HT-29 (cell line): ENCODE data around the gene ST3GAL6. TPM values are rescaled to one million over a fixed set of nuclear protein-coding genes. Genes with fewer than 3 reads are reported as not detected.
A peak's percentile ranks its signal among the peaks of the same experiment; 100 is the strongest.

Source experiments
- DNase-seq: peaks from one replicate; pipeline ENCODE4 v3.0.0-alpha.2; 2015; ENCODE audit warnings: low spot score
- total RNA-seq: library from RNA; depleted of rRNA; stranded (reverse); fragments of >200 nt; shearing (Covaris generic); gene quantifications from 2 replicates; pipeline ENCODE4 v1.2.3, GENCODE V29; 2014

Gene ST3GAL6
- total RNA-seq, 1 experiment from 2014 or later: 0.25 TPM

GRCh38 chr3:98777286-98777685 lies 14.1 kb downstream of the ST3GAL6 start:
- no peak for DNase-seq

DNA sequence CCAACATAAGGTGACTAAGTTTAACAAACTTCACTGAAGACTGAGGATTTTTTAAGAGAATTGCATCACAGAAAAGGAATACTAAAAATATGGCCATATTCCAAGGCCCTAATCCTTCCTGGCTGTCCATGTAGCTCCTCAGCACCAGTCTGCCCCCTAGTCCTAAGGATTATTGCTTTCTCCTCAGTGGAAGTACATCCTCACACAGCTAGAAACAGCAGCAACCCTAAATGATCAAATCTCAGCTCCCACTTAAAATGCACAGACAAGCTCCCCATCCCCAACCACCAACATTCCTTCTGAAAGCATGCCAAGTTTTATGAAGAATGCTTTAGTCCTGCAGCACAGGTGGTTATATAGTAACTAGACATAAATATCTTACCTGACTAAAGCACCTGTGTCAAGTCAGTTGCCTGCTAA lies 14.7 kb downstream of the ST3GAL6 start:
- no peak for DNase-seq

- no peak for DNase-seq
These were observed 15.2 kb downstream of the ST3GAL6 start for GRCh38 chr3:98778383-98778782.

DNA sequence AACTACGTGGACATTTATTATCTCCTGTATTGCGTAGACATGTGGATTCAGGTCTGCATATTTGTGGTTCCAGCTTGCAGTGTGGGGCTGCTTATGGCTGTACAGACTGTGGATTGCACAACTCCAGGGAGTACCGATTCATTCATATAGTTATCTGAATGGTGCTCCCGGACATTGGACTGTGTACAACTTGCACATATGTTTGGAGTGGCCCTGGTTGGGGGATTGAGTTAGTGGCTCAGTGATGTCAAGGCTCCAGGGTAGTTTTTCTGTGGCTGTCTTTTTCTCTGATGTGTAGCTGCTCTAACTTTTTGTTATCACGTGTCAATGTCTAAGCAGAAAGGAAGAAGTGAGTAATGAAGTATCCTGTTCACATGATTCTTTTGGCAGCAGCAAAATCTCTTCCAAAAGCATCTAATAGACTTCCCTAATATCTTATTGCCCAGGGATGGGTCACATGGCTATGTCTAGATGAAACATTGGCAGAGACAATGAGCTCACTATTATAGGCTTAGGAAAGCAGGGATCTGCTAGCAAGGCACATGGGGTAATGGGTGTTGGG lies 15.8 kb downstream of the ST3GAL6 start:
- no peak for DNase-seq

GRCh38 chr3:98779541-98780335 lies 16.6 kb downstream of the ST3GAL6 start:
- DNase-seq: no peak

GRCh38 chr3:98780343-98780742 lies 17.2 kb downstream of the ST3GAL6 start:
- DNase-seq: no peak

DNA sequence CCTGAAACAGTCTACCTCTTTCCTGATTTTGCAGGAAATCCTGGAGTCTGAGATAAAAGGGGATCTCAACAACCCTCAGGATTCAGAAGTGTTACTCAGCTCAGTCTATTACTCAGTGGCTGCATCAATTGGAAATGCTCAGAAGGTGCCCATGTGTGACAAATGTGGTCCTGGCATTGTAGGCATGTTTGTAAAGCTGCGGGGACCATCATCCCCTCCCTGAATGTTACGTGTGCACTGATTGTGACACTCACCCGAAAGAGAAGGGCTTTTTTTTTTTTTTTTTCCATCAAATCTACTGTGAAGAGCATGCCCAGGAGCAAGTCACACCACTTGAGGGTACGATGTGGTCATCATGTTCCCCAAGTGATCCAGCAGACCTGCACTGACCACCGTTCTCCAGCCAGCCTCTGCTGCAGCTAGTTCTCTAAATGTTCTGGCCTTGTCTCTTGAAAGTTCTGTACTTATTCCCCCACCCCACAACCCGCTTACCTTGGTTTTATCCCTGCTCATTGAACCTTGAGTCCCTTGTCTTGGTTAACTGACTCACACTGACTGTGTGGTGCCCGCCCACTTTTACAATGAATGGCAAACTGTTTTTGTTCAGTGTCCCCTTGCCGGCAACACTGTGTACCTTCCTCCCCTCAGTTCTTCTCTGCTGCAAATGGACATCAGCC lies 19.8 kb downstream of the ST3GAL6 start:
- no peak for DNase-seq

- no peak for DNase-seq
These were observed 20.9 kb downstream of the ST3GAL6 start for GRCh38 chr3:98784042-98784441.

GRCh38 chr3:98784666-98785600 lies 21.8 kb downstream of the ST3GAL6 start:
- no peak for DNase-seq

DNA sequence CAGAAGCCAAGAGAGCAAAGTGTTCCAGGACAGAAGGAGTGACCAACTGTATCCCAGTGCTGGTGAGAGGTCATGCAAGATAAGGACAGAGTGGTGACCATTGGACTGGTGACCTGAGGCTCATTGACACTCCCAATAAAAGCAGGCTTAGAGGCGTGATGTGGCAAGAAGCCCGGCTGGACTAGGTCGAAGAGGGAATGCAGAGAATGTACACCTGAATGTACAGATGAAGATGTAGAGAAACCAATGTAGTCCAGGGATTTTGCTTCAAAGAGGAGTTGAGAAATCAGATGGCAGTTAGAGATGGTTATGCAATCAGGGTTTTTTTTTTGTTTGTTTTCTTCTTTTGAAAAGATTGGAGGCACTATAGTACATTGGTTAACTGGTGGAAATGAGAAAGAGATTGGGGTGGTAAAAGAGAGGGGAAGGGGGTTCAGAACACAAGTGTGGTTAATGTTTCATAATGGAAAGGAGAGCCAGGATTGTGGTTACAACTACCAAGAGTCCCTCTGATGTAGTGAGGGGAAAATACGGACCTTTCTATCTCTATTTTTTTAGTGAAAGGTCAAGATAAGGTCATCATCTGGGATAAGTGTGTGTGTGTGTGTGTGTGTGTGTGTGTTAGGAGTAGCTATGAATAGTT lies 23.3 kb downstream of the ST3GAL6 start:
- no peak for DNase-seq

- DNase-seq: no peak
These were observed 24.0 kb downstream of the ST3GAL6 start for GRCh38 chr3:98787181-98787580.

- DNase-seq: peak; percentile 39
These were observed 25.5 kb downstream of the ST3GAL6 start for GRCh38 chr3:98788651-98789050.

DNA sequence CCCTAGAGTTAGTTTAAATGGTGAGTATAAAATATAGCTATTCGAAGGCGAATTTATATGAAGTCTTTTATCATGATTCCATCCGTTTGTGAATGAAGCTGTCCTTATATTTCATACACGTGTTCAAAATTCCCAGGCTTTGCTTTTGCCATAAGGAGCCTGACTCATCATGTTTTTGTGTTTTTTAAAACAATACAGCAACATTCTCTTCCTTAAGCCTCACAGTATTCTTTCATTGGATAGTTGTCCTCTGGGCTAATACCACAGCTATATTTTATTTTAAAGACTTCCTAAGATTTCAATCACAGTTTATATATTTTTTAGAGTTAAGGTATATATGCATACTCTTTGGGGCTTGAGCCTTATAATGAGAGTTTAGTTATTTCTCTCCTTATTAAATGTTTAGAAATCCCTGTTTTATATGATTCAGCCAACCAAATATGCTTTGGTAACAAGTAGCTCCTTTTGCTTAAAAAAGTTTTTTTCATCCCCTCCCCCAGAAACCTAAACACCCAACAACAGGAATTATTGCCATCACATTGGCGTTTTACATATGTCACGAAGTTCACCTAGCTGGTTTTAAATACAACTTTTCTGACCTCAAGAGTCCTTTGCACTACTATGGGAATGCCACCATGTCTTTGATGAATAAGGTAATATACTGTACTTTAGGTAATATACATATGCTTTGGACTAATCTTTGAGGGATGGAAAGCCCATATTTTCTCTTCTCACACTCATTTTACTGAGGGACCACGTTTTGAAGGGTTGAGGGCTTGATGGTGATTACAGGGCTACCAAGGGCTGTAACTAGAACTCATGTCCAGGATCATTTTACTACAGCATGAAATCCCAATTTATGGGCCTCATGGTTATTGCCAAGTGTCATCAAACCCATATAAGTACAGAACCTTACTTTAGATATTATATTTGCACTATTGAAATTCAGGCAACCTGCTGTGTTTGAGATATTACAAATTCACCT lies 28.5 kb downstream of the ST3GAL6 start:
- DNase-seq: no peak

DNA sequence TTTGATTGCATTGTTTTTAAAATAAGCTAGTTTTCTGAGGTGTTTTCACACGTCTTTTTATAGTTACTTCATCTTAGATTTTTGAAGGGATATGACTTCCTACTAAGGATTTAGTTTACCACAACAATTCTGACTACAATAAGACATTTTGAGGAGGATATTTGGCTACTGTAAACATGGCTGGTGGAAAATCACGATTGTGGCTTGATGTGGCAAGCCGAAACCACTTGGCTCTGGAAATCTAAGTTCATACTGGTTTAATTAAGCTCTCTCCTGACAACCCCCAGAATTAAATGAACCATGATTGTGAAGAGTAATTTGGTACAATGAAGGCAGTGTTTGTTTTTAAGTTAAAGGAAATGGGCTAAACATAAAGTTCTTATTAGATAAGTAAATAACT lies 30.8 kb downstream of the ST3GAL6 start:
- DNase-seq: no peak

- DNase-seq: no peak
These were observed 33.2 kb downstream of the ST3GAL6 start for GRCh38 chr3:98796334-98796733.

GRCh38 chr3:98797905-98798304 lies 34.8 kb downstream of the ST3GAL6 start:
- no peak for DNase-seq

DNA sequence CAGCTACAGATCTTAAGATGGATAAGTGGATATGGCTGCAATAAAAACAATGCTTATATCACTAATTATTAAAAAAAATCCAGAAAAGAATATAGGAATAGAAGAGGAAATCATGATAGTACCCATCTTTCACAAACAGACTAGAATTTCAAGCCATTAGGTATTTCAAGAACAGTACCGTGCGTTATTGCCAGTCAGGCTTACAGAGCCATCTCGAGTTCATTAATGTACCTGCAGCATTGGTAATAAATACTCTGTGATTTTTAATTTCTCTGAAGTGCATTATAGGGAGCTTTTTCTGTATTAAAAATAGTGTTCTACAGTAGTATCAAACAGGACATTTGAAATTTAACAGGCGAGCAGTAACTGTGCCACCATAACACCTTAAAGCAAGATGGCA lies 35.7 kb downstream of the ST3GAL6 start:
- DNase-seq: no peak

DNA sequence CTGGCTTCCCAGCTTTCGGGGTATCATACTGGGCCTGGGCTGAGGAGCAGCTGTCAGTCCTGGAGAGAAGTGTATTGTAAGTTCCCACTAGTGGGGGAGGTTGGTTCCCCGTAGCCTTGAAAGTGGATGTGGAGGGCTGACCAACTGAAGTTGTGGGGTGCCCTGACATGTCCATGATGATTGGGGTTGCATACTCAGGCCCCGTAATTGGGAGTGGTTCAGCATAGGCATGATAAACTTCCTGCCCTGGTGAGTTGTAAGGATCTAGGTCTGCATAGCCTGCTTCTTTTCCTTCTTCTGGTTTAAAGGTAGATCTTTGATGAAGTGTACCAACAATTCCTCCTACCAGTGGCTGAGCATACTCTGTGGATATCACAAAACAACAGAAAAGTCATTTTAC lies 36.3 kb downstream of the ST3GAL6 start:
- DNase-seq: no peak

GRCh38 chr3:98800401-98800800 lies 37.3 kb downstream of the ST3GAL6 start:
- no peak for DNase-seq
